ENCODE data around the gene LCK. TPM values are rescaled to one million over a fixed set of nuclear protein-coding genes. Genes with fewer than 3 reads are reported as not detected.

Gene LCK
- total and polyA plus RNA-seq, 8 donors, result 0.95 to 8.8 (median 1.7) TPM

- H3K4me3 ChIP-seq, result no peak overlapping the region
- peaks cover 15 to 43% of the 10 kb centered on the region in 2 donors for H3K4me1 ChIP-seq
- H3K27me3 ChIP-seq, result peaks cover 0 to 23% of the 10 kb centered on the region in 2 donors
- no peak for TF ChIP-seq CTCF (IDR thresholded peaks at IDR 0.05)
- H3K9me3 ChIP-seq, result no peaks in the 10 kb centered on the region
- DNase-seq (no peak), ATAC-seq (no peak)
- no peak overlapping the region for H3K27ac ChIP-seq
- peaks cover 0 to 55% of the 10 kb centered on the region in 2 donors for H3K36me3 ChIP-seq
- intact Hi-C loops (cut with DNase I), result no loop called here
These were observed 82.3 kb downstream of the LCK start for GRCh38 chr1:32333251-32333963.

GRCh38 chr1:32334274-32334861 is 83.3 kb downstream of the LCK start:
- DNase-seq (no peak), ATAC-seq (no peak)
- Histone ChIP-seq H3K27ac (peak overlapping the region in 1 of 2 donors; percentile 70), H3K4me3 (peak overlapping the region; percentile 49 to 54), H3K4me1 (peaks cover 15 to 53% of the 10 kb centered on the region in 2 donors), H3K9me3 (no peaks in the 10 kb centered on the region), H3K36me3 (peaks cover 0 to 45% of the 10 kb centered on the region in 2 donors), H3K27me3 (peaks cover 0 to 23% of the 10 kb centered on the region in 2 donors)
- intact Hi-C loops (cut with DNase I), result no loop called here
- TF ChIP-seq CTCF (IDR thresholded peaks at IDR 0.05), result no peak

- intact Hi-C loops (cut with DNase I), result no loop called here
- peak; percentile 45 for ATAC-seq
- Histone ChIP-seq H3K27me3 (peaks cover 0 to 23% of the 10 kb centered on the region in 2 donors), H3K4me1 (peaks cover 15 to 59% of the 10 kb centered on the region in 2 donors), H3K36me3 (peaks cover 0 to 39% of the 10 kb centered on the region in 2 donors), H3K9me3 (no peaks in the 10 kb centered on the region), H3K27ac (peak overlapping the region; percentile 70 to 84), H3K4me3 (peak overlapping the region; percentile 49 to 54)
- TF ChIP-seq CTCF (IDR thresholded peaks at IDR 0.05), result peak; percentile 56 to 71
- peak in 3 of 4 donors; percentile 57 to 91 (median 75) for DNase-seq
These were observed 83.9 kb downstream of the LCK start for GRCh38 chr1:32334864-32335534.

- Histone ChIP-seq H3K4me3 (peak overlapping the region; percentile 49 to 54), H3K4me1 (peaks cover 15 to 63% of the 10 kb centered on the region in 2 donors), H3K36me3 (peaks cover 0 to 34% of the 10 kb centered on the region in 2 donors), H3K9me3 (no peaks in the 10 kb centered on the region), H3K27me3 (peaks cover 0 to 23% of the 10 kb centered on the region in 2 donors), H3K27ac (peak overlapping the region; percentile 70 to 84)
- DNase-seq (no peak), ATAC-seq (no peak)
- intact Hi-C loops (cut with DNase I), result no loop called here
- TF ChIP-seq CTCF (IDR thresholded peaks at IDR 0.05), result no peak
These were observed 84.4 kb downstream of the LCK start for GRCh38 chr1:32335535-32335789.

Other genes with a start within 250 kb of the LCK start
- gene KHDRBS1, start 237.4 kb upstream of the LCK start, total RNA-seq, result 10 to 100 TPM; 87.2 to 95.7 TPM
- 100 to 1,000 TPM; 213 to 261 (median 222) TPM for gene KHDRBS1, start 237.4 kb upstream of the LCK start, polyA plus RNA-seq (ENCODE audit: insufficient read length in 6 of 6)
- gene TMEM39B, start 178.3 kb upstream of the LCK start, total RNA-seq, result 10 to 100 TPM; 16.5 to 22.6 TPM
- 10 to 100 TPM; 23.1 to 26.4 (median 24.6) TPM for gene TMEM39B, start 178.3 kb upstream of the LCK start, polyA plus RNA-seq (ENCODE audit: insufficient read length in 6 of 6)
- gene KPNA6, start 143.2 kb upstream of the LCK start, total RNA-seq, result 10 to 100 TPM; 70.2 to 73.2 TPM
- gene KPNA6, start 143.2 kb upstream of the LCK start, polyA plus RNA-seq (ENCODE audit: insufficient read length in 6 of 6), result 10 to 100 TPM; 30.6 to 37.5 (median 34.6) TPM
- 10 to 100 TPM; 54.0 to 56.4 TPM for gene TXLNA, start 71.6 kb upstream of the LCK start, total RNA-seq
- 10 to 100 TPM; 39.8 to 51.4 (median 44.6) TPM for gene TXLNA, start 71.6 kb upstream of the LCK start, polyA plus RNA-seq (ENCODE audit: insufficient read length in 6 of 6)
- gene CCDC28B, start 50.7 kb upstream of the LCK start, total RNA-seq, result 1 to 10 TPM; 7.2 to 9.0 TPM
- 10 to 100 TPM; 20.9 to 31.5 (median 25.5) TPM for gene CCDC28B, start 50.7 kb upstream of the LCK start, polyA plus RNA-seq (ENCODE audit: insufficient read length in 6 of 6)
- gene IQCC, start 45.6 kb upstream of the LCK start, total RNA-seq, result 1 to 10 TPM; 1.9 to 2.3 TPM
- gene IQCC, start 45.6 kb upstream of the LCK start, polyA plus RNA-seq (ENCODE audit: insufficient read length in 6 of 6), result 1 to 10 TPM; 7.7 to 8.7 (median 8.3) TPM
- 1 to 10 TPM in 1 of 2 donors, not detected in 1; 2.3 TPM for gene DCDC2B, start 42.2 kb upstream of the LCK start, total RNA-seq
- 1 to 10 TPM; 1.6 to 3.8 (median 2.9) TPM for gene DCDC2B, start 42.2 kb upstream of the LCK start, polyA plus RNA-seq (ENCODE audit: insufficient read length in 6 of 6)
- gene TMEM234, start 28.9 kb upstream of the LCK start, total RNA-seq, result 10 to 100 TPM; 19.3 to 21.0 TPM
- gene TMEM234, start 28.9 kb upstream of the LCK start, polyA plus RNA-seq (ENCODE audit: insufficient read length in 6 of 6), result 10 to 100 TPM; 19.8 to 24.8 (median 22.8) TPM
- gene EIF3I, start 28.9 kb upstream of the LCK start, total RNA-seq, result 100 to 1,000 TPM; 118 to 172 TPM
- 100 to 1,000 TPM; 156 to 182 (median 178) TPM for gene EIF3I, start 28.9 kb upstream of the LCK start, polyA plus RNA-seq (ENCODE audit: insufficient read length in 6 of 6)
- gene FAM167B, start 4.0 kb upstream of the LCK start, total RNA-seq, result 10 to 100 TPM; 15.2 to 16.8 TPM
- 1 to 10 TPM; 3.7 to 7.1 (median 4.6) TPM for gene FAM167B, start 4.0 kb upstream of the LCK start, polyA plus RNA-seq (ENCODE audit: insufficient read length in 6 of 6)
- gene HDAC1, start 40.8 kb downstream of the LCK start, total RNA-seq, result 10 to 100 TPM; 61.8 to 72.7 TPM
- gene HDAC1, start 40.8 kb downstream of the LCK start, polyA plus RNA-seq (ENCODE audit: insufficient read length in 6 of 6), result 100 to 1,000 TPM; 146 to 193 (median 167) TPM
- 10 to 100 TPM; 33.1 to 58.3 TPM for gene MARCKSL1, start 85.0 kb downstream of the LCK start, total RNA-seq
- 100 to 1,000 TPM; 364 to 478 (median 430) TPM for gene MARCKSL1, start 85.0 kb downstream of the LCK start, polyA plus RNA-seq (ENCODE audit: insufficient read length in 6 of 6)
- gene FAM229A, start 111.2 kb downstream of the LCK start, total RNA-seq, result 1 to 10 TPM; 4.4 to 5.7 TPM
- gene FAM229A, start 111.2 kb downstream of the LCK start, polyA plus RNA-seq (ENCODE audit: insufficient read length in 6 of 6), result 10 to 100 TPM in 1 of 6 donors, 1 to 10 TPM in 5; 5.5 to 14.0 (median 8.4) TPM
- 1 to 10 TPM; 1.8 TPM for gene TSSK3, start 111.3 kb downstream of the LCK start, total RNA-seq
- gene TSSK3, start 111.3 kb downstream of the LCK start, polyA plus RNA-seq (ENCODE audit: insufficient read length in 6 of 6), result 1 to 10 TPM; 2.8 to 7.8 (median 5.0) TPM
- 10 to 100 TPM; 51.2 to 64.8 TPM for gene BSDC1, start 143.2 kb downstream of the LCK start, total RNA-seq
- gene BSDC1, start 143.2 kb downstream of the LCK start, polyA plus RNA-seq (ENCODE audit: insufficient read length in 6 of 6), result 10 to 100 TPM; 50.6 to 61.1 (median 57.9) TPM
- gene ZBTB8B, start 213.8 kb downstream of the LCK start, total RNA-seq, result under 1 TPM; 0.03 TPM
- gene ZBTB8B, start 213.8 kb downstream of the LCK start, polyA plus RNA-seq (ENCODE audit: insufficient read length in 6 of 6), result 1 to 10 TPM; 1.3 to 2.0 (median 1.6) TPM

Data from left lung (tissue), 10 donors.